Measurements from ENCODE around the gene NUDT3.

DNA sequence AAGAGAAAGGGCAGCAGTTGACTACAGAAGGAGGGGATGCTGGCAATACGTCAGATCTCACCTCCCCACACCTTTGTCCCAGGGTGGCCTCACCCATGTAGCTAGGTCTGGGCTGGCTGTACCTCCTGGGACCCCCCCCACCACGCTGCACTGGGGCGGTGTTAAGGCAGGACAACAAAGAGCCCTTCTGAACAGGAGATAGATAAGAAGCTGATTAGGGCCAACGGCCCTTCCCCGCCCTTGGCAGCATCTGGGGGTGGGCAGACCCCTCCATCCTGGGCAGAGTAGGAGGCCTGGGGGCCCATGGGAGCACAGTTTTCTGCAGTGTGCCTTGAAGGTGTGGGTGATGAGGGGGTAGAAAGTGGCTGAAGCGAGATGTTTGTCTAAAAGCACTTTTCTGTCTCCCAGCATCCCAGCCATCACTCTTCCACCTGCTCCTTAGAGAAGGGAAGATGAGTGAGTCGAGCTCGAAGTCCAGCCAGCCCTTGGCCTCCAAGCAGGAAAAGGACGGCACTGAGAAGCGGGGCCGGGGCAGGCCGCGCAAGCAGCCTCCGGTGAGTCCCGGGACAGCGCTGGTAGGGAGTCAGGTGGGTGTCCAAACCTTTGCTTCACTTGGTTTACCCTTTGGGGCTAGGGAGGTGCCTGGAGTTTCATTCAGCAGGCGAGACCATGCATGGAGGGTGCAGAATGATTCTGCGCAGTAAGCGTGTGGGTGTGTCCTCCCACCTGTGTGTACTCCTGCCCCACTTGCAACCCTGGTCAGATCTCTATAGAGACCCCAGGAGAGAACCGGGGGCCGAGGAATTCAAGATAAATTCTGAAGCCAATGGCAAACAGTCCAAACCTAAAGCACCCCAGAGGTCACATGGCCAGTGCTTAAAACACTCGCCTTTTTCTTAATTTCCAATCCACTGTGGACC lies 151.9 kb downstream of the NUDT3 start:
- TF ChIP-seq EP300 (IDR thresholded peaks at IDR 0.05) (no peak), POLR2AphosphoS5 (IDR thresholded peaks at IDR 0.05) (no peak)
- TF ChIP-seq, protein P1, sequence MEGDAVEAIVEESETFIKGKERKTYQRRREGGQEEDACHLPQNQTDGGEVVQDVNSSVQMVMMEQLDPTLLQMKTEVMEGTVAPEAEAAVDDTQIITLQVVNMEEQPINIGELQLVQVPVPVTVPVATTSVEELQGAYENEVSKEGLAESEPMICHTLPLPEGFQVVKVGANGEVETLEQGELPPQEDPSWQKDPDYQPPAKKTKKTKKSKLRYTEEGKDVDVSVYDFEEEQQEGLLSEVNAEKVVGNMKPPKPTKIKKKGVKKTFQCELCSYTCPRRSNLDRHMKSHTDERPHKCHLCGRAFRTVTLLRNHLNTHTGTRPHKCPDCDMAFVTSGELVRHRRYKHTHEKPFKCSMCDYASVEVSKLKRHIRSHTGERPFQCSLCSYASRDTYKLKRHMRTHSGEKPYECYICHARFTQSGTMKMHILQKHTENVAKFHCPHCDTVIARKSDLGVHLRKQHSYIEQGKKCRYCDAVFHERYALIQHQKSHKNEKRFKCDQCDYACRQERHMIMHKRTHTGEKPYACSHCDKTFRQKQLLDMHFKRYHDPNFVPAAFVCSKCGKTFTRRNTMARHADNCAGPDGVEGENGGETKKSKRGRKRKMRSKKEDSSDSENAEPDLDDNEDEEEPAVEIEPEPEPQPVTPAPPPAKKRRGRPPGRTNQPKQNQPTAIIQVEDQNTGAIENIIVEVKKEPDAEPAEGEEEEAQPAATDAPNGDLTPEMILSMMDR (IDR thresholded peaks at IDR 0.05), result no peak
